ENCODE data around the gene TMED4. TPM values are rescaled to one million over a fixed set of nuclear protein-coding genes. Genes with fewer than 3 reads are reported as not detected.
"Not testable (repeated sequence)": the region's sequence is repeated elsewhere in the genome, so short reads cannot be mapped to it uniquely, and the experiment has no call there.

The TMED4 gene
- total RNA-seq, 1 experiment from 2014 or later: 49.7 TPM

GRCh38 chr7:44559485-44559884 is 22.5 kb downstream of the TMED4 start:
- H3K4me3 Mint-ChIP-seq (ENCODE audit: unreplicated experiment): no peak overlapping the region
- intact Hi-C loops (cut with micrococcal nuclease): no loop called here
- H3K27ac Mint-ChIP-seq (ENCODE audit: low read depth, unreplicated experiment): no peak overlapping the region
- H3K4me1 Mint-ChIP-seq (ENCODE audit: insufficient read depth, unreplicated experiment): peaks cover 9% of the 10 kb centered on the region
- no peaks in the 10 kb centered on the region for H3K27me3 Mint-ChIP-seq (ENCODE audit: insufficient read depth, unreplicated experiment)
- CTCF ChIA-PET: interaction anchor here (0.6 kb wide), 1 partner anchor 484 kb away, joined by 4 read pairs; no protein-coding TSS in a partner anchor
- POLR2A ChIA-PET: interaction anchor here (1.3 to 6.7 kb wide), 3 partner anchors 14 to 68 kb away, joined by 5 to 55 read pairs (median 12); partner anchors contain the start of gene DDX56
- no peaks in the 10 kb centered on the region for H3K9me3 Mint-ChIP-seq (ENCODE audit: unreplicated experiment)
- no peak for TF ChIP-seq CTCF (IDR thresholded peaks at IDR 0.05; ENCODE audit: unreplicated experiment)
- DNase-seq (ENCODE audit: unreplicated experiment): no peak
- BruUV-seq (replicated peaks): no TSS peak
- H3K36me3 Mint-ChIP-seq (ENCODE audit: insufficient read depth, unreplicated experiment): peaks cover 6% of the 10 kb centered on the region

GRCh38 chr7:44557485-44557884 is 24.5 kb downstream of the TMED4 start:
- no TSS peak for BruUV-seq (replicated peaks)
- H3K36me3 Mint-ChIP-seq (ENCODE audit: insufficient read depth, unreplicated experiment): no peaks in the 10 kb centered on the region
- POLR2A ChIA-PET: interaction anchor here (0.5 kb wide), 1 partner anchor 11 kb away, joined by 3 read pairs; no protein-coding TSS in a partner anchor
- intact Hi-C loops (cut with micrococcal nuclease): no loop called here
- TF ChIP-seq CTCF (IDR thresholded peaks at IDR 0.05; ENCODE audit: unreplicated experiment): no peak
- CTCF ChIA-PET: interaction anchor here (1.0 to 1.9 kb wide), 2 partner anchors 8 kb away, joined by 3 to 12 read pairs; no protein-coding TSS in a partner anchor
- DNase-seq (ENCODE audit: unreplicated experiment): no peak
- H3K9me3 Mint-ChIP-seq (ENCODE audit: unreplicated experiment): no peaks in the 10 kb centered on the region
- H3K27ac Mint-ChIP-seq (ENCODE audit: low read depth, unreplicated experiment): no peak overlapping the region
- H3K4me1 Mint-ChIP-seq (ENCODE audit: insufficient read depth, unreplicated experiment): peaks cover 5% of the 10 kb centered on the region
- H3K4me3 Mint-ChIP-seq (ENCODE audit: unreplicated experiment): no peak overlapping the region
- H3K27me3 Mint-ChIP-seq (ENCODE audit: insufficient read depth, unreplicated experiment): no peaks in the 10 kb centered on the region

GRCh38 chr7:44555350-44555749 is 26.7 kb downstream of the TMED4 start:
- no peaks in the 10 kb centered on the region for H3K36me3 Mint-ChIP-seq (ENCODE audit: insufficient read depth, unreplicated experiment)
- CTCF ChIA-PET: interaction anchor here (0.6 to 1.9 kb wide), 2 partner anchors 10 to 207 kb away, joined by 5 to 12 read pairs; no protein-coding TSS in a partner anchor

GRCh38 chr7:44552473-44553005 is 29.5 kb downstream of the TMED4 start:
- DNase-seq (ENCODE audit: unreplicated experiment); BruUV-seq (replicated peaks); H3K9me3 Mint-ChIP-seq (ENCODE audit: unreplicated experiment); H3K27me3 Mint-ChIP-seq (ENCODE audit: insufficient read depth, unreplicated experiment); H3K4me1 Mint-ChIP-seq (ENCODE audit: insufficient read depth, unreplicated experiment); H3K4me3 Mint-ChIP-seq (ENCODE audit: unreplicated experiment); H3K36me3 Mint-ChIP-seq (ENCODE audit: insufficient read depth, unreplicated experiment); intact Hi-C loops (cut with micrococcal nuclease); H3K27ac Mint-ChIP-seq (ENCODE audit: low read depth, unreplicated experiment): not testable (repeated sequence)
- ChIA-PET CTCF (interaction anchor here (1.1 to 1.3 kb wide), 2 partner anchors 13 kb away, joined by 6 to 13 read pairs; no protein-coding TSS in a partner anchor), POLR2A (interaction anchor here (1.0 kb wide), 1 partner anchor 10 kb away, joined by 4 read pairs; no protein-coding TSS in a partner anchor)

More at GRCh38 chr7:44555350-44555749, 26.7 kb downstream of the TMED4 start:
- intact Hi-C loops (cut with micrococcal nuclease): no loop called here
- no peak overlapping the region for H3K27ac Mint-ChIP-seq (ENCODE audit: low read depth, unreplicated experiment)
- no peak overlapping the region for H3K4me3 Mint-ChIP-seq (ENCODE audit: unreplicated experiment)
- no peaks in the 10 kb centered on the region for H3K9me3 Mint-ChIP-seq (ENCODE audit: unreplicated experiment)
- POLR2A ChIA-PET: interaction anchor here (1.3 kb wide), 1 partner anchor 9 kb away, joined by 3 read pairs; no protein-coding TSS in a partner anchor
- no peaks in the 10 kb centered on the region for H3K27me3 Mint-ChIP-seq (ENCODE audit: insufficient read depth, unreplicated experiment)
- no TSS peak for BruUV-seq (replicated peaks)
- TF ChIP-seq CTCF (IDR thresholded peaks at IDR 0.05; ENCODE audit: unreplicated experiment): no peak
- DNase-seq (ENCODE audit: unreplicated experiment): no peak
- H3K4me1 Mint-ChIP-seq (ENCODE audit: insufficient read depth, unreplicated experiment): no peaks in the 10 kb centered on the region
